Stimulated activated CD8-positive, alpha-beta memory T cell treated with anti-CD3 and anti-CD28 coated beads, Interleukin-12 subunit alpha, Interleukin-12 subunit beta, amount 100 ng/mL, for 1 hour (primary cell): ENCODE results near the gene GRIA2.

Experiments used
- DNase-seq: peaks from one replicate; pipeline ENCODE4 v3.0.0-alpha.2; 2020; ENCODE audit warnings: low read depth

The GRIA2 gene

GRCh38 chr4:157265281-157265680, 44.8 kb downstream of the GRIA2 start:
- DNase-seq = no peak

- no peak for DNase-seq
These were observed 49.6 kb downstream of the GRIA2 start for GRCh38 chr4:157270108-157270507.

DNA sequence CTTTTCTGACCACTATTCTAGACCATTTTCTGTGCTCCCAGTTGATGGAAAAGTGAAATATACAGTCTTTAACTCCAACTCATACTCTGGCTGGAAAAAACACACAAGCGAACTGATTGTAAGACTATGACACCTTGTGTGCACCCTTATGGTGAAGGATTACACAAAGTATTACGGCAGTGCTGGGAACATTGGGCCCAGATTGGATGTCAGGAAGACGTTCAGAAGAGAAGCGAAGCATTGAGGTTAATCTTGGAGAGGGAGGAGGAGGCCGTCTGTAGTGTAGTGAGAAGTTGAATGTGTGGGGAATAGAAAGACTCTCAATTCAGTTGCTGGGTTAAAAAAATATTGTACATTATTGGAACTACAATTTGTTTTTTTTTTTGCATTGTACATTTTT, 50.0 kb downstream of the GRIA2 start:
- DNase-seq = no peak

GRCh38 chr4:157271166-157271869, 50.8 kb downstream of the GRIA2 start:
- DNase-seq = no peak

GRCh38 chr4:157280673-157281072, 60.1 kb downstream of the GRIA2 start:
- no peak for DNase-seq

DNA sequence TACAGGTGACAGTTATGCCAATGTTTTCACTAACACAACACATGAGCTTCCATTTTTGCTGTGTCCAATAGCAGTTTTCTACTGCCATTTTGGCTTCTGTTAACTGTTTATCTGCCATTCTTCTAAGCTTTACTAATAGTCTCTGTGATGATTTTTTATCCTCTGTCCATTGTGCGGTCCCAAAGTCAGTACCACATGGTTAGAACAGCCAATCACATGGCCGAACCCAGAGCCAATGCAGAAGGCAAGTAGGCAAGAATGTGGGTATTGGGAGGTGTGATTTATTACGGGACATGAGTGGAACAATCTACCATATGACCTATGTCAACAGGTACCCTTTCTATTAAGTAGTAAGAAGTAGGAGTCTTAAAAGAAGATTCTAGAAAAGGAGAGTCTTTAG, 61.5 kb downstream of the GRIA2 start:
- DNase-seq = no peak

- DNase-seq = no peak
These were observed 66.9 kb downstream of the GRIA2 start for GRCh38 chr4:157287445-157287844.

- no peak for DNase-seq
These were observed 70.1 kb downstream of the GRIA2 start for GRCh38 chr4:157290622-157291021.

DNA sequence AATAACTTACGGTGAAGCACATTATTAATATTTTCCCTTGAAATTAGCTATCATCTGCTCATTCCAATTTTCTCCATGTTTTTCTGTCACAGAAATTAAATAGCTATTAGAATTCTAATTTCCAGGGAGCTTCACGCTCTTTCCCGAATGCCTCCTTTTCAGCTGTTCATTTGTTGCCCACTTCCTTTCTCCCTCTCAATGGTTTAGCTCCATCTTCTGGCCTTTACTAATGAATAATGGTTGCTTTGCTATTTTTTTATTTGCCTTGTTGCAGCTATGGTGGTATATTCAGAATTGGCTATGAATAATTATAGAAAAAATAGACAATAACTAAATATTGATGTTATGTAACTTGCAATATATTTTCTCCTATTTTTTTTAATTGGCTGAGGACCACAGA, 70.5 kb downstream of the GRIA2 start:
- DNase-seq = no peak

DNA sequence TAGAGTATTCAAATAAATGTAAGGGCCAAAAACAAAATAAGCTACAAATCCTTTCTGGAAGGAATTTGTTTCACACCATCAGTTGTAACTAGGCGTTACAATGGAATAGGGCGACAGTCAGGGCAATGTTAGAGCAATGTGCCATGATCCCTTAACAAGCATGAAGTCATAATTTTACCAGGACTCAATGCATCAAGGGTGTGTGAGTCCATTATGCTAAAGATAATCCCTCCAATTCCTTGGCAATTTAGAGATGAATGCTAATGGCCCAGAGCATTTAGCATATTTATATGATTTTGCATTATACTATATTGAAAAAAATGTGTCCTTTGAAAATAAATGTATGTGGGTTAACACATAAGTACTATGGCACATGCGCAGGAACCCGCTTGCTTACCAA, 73.1 kb downstream of the GRIA2 start:
- no peak for DNase-seq

DNA sequence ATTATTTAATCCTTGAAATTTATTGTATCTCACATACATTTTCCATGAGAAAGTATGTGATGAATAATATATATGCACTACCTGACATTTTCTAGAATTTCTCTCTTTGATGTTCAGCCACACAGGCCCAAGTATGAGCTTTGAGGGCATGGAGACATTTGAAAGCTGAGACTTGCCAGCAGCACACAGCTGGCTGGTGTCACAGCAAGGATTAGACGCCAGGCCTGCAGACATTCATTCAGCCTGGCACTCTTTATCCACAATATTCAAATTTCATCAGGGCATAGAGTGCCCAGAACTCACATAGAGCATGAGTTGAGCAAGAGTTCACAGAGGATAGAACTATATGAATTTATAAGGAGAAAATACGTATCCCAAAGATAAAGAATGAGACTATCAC, 74.0 kb downstream of the GRIA2 start:
- no peak for DNase-seq

DNA sequence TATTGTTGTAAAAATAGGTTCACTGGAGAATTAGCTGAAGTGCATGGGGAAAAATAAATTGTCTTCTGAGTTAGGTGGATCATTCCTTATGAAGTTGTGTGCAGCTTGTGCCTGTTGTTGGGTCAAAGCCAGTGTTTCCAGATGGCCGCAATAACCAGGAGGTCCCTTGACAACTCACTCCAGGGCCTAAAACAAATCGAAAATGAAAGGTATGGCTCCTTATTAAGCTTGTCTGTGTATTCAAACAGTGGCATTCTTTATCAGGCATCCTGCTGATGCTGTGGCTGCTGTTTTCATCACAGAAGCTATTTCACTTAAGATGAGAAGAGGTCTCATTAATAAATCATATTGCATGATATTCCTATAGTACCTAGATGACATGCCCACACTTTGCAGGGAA, 80.2 kb downstream of the GRIA2 start:
- no peak for DNase-seq

- no peak for DNase-seq
These were observed 83.0 kb downstream of the GRIA2 start for GRCh38 chr4:157303471-157303960.

DNA sequence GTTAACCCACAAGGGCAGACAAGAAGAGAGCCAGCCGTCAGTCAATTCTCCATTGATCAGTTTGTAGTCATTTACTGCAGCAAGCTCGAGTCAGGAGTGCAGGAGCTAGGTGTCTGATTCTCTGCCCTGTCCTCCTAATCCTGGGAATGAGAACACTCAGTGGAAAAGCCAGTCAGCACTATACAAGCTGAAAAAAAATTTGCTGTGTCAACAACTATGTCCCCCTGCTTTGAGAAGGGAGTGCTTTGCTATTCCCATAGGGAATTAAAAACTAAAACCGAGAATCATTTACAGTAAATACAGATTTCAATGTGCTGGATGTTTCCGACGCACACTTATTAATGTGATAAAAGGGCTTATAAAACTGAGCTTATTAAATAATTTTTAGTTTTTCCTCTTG, 84.2 kb downstream of the GRIA2 start:
- no peak for DNase-seq

GRCh38 chr4:157312702-157313101, 92.2 kb downstream of the GRIA2 start:
- DNase-seq = no peak

DNA sequence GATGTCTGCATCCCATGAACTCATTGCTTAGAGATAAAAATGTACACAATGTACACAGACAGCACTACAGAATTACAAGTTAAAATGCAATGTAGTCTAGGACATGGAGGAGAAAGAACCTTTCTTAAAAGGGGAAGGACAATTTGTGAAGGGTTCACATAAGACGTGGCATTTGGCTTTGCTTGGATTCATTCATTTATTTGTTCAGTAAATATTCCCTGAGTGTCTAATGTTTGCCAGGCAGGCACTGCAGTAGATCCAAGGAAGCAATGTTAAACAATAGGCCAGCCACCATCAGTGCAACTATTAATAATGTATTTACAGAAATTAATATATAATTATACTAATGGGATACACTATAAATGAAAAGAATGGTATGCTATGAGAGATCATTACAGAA, 94.4 kb downstream of the GRIA2 start:
- no peak for DNase-seq

DNA sequence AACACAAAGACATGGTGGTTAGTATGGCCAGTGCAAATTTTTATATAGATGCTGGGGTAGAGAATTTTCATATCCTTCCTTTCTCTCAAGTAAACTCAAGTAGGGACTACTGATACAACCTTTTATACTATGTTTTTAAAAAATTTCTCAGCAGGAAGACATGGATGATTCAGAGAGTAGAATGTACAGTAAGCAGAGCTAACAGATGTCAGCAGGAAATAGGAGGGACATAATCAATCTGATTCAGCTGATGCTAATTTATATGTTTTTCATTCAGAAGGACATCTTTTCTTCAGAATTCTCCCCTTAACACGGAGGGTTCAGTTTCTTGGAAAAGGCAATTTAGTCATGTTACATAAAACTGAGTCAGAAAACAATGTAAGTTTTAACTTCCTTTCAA, 95.4 kb downstream of the GRIA2 start:
- no peak for DNase-seq

DNA sequence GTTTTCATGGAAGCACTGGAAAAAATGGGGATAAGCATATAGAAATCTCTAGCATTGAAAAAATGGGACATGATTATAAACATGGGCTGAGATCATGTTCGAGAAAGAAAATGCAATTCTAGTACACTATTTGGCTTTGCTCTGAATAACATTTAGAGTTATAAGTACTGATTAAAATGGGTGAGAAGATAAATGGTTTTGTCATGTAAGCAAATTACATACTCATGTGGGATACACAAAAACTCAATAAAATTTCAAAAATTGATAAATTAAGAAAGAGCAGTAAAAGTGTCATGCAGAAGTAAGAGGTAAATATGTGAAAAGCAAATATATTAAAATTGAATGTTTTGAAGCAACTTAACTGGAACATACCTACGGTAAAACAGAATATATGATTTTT, 99.6 kb downstream of the GRIA2 start:
- DNase-seq = no peak

DNA sequence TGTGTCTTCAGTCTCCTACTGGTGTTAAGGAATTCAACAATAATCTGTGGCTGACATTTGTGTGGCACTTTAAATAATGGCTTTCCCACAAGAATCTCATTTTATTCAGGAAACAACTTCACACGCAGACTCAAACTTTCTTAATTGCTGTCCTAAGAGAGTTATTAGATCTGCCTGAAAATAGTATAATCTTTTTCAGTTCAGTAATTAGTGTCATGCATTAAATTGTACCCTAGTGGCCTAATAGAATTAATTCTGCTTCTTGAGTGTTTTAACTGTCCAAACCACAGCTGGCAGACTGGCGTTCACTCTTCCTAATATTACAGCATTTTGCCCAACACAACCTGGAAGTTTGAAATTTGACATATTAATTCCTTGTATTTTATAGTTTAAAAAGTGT, 107.1 kb downstream of the GRIA2 start:
- no peak for DNase-seq

DNA sequence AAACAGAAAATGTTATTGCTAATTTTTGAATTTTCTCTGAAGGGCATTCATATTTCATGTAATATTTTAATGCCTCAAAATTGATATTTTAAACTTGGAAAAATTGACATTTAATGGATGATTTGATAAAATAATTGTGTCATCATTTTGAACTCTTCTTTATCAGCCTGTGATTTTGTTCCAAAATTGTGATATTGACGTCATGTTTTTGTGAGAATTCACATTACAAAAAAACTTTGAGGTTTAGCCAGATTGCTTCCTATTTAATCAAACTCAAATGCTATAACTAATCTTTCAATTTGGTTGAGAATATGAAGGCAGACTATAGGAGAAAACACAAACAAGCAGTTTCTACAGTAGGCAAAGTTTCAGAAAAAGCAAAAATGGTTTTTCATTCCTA, 137.4 kb downstream of the GRIA2 start:
- no peak for DNase-seq

DNA sequence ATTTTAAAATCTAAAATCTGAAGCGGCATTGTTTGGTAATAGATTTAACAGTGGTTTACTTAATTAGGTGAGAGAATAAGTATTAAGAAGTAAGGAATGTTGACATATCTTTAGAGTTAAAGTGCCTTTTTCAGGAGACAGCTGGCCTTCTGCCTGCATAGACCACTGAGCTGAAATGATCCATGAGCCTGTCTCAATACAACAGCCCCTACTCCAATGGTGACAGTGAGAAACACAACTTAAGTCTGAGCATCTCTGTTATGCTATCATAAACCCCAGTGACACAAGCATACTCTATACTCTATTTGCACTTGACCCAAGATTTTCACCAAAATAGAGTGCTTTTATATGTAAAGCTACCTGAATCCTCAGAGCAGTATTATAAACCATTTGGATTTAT, 137.9 kb downstream of the GRIA2 start:
- no peak for DNase-seq

- no peak for DNase-seq
These were observed 138.3 kb downstream of the GRIA2 start for GRCh38 chr4:157358851-157359250.

GRCh38 chr4:157363360-157363759, 142.8 kb downstream of the GRIA2 start:
- DNase-seq = no peak

DNA sequence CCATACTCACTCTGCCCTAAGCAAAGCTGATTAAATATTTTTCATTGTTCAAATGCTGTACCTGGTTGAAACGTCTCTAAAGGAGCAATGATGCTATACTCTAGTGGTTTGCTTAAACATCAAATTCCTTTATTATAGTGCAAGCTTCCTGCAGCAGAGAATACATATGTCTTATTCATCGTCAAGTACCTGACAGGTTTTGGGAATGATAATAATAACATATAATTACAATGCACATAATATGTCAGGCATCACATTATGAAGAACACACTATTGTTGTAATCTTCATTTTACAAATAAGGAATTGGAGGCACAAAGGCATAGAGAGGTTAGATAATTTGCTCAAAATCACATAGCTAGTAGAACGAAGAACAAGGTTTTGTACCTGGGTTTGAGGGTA, 151.6 kb downstream of the GRIA2 start:
- DNase-seq = no peak

DNA sequence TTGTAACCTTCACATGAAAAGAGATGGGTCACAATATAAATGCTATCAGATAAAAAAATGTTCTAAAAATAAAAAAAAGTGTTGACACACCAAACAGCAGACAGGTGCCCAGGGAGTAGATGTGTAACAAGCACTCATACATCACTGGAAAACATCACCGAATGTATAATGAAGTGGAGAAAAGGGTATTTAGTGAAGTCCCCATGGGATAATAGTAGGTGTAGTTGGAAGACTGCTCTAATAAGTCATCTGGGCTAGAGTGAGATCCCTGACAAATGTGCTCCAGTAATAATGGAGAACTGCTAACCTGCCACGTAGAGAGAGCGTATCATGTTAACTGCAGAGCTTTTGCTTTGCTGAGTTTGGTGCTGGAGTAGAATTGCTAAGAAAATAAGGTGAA, 152.0 kb downstream of the GRIA2 start:
- no peak for DNase-seq
